AG10803 (cell line): ENCODE measurements around the gene C2CD4D.
"Not testable (repeated sequence)": the region's sequence is repeated elsewhere in the genome, so short reads cannot be mapped to it uniquely, and the experiment has no call there.

Experiments
- DNase-seq: peaks from one replicate; pipeline ENCODE4 v3.0.0; 2010; ENCODE audit warnings: low read depth
- H3K4me3 ChIP-seq: 2 replicates; pipeline ENCODE4 v1.5.1; 2011; ENCODE audit warnings: mild to moderate bottlenecking, low read length, control low read depth
- CTCF ChIP-seq: conservative IDR thresholded peaks from 2 replicates; pipeline ENCODE4 v1.5.1; 2011; ENCODE audit warnings: mild to moderate bottlenecking, low read length, control low read depth, inconsistent platforms

The C2CD4D gene

DNA sequence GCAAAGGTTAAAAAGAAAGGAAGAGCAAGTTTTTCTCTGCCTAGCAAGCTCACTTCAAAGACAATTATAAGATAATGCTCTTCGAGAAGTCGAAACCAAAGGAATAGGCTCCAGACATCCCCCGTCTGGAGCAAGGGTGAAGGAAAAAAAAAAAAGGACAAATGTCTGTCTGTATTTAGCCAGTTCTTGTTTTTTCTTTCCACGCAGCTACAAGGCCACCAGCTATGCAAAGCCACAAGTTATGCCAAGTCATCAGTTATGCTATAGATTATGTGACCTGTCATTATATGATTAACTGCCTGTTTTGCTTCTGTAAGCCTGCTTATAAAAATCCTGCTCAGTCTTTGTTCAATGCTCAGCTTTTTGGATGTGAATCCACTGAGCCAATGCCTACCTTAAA is 16.3 kb upstream of the C2CD4D start:
- TF ChIP-seq CTCF, result no peak
- no peak overlapping the region for H3K4me3 ChIP-seq
- DNase-seq, result no peak

DNA sequence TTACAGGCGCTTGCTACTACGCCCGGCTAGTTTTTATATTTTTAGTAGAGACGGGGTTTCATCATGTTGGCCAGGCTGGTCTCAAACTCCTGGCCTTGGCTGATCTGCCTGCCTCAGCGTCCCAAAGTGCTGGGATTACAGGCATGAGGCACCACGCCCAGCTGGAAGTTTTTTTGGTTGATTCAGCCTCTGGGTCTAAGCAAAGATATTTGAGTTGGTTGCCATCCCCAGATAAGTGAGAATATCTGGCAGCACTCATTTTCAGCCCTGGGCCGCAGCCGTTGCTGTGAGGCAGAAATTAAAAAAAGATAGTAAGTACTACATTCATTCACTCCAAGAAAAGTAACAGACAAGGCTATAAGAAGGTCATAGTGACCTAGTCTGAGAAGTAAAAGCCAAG is 15.9 kb upstream of the C2CD4D start:
- DNase-seq, result peak; percentile 34
- H3K4me3 ChIP-seq, result not testable (repeated sequence)

DNA sequence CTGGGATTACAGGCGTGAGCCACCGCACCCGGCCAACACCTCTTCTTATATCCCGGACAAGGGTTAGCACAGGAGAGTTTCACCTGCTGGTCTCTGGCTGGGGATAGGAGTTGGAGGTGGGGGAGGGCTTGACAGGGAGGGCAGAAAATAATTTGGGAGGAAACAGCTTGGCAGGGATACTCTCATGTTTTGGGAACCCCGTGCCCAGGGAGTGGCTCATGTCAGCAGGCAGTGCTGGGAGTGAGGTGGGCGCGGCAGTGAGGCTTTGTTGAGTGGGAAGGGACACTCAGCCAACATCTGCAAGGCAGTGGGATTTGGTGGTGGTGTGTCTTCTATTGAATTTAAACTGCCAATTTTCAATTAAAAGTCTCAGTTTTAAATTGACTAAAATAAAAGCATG is 15.0 kb upstream of the C2CD4D start:
- DNase-seq, result no peak
- no peak for TF ChIP-seq CTCF
- no peak overlapping the region for H3K4me3 ChIP-seq

- TF ChIP-seq CTCF, result no peak
- no peak within 1 kb of the TSS for H3K4me3 ChIP-seq
- DNase-seq, result no peak
These were observed 13.9 kb upstream of the C2CD4D start, which contains the start of gene THEM5 for GRCh38 chr1:151853411-151853943. Gene THEM5, minus strand, starts transcription at chr1:151853712. Its CDS starts 147 bp downstream, at chr1:151853565.

GRCh38 chr1:151852733-151853132 is 13.1 kb upstream of the C2CD4D start:
- no peak for TF ChIP-seq CTCF
- no peak overlapping the region for H3K4me3 ChIP-seq
- DNase-seq, result no peak

GRCh38 chr1:151851886-151852285 is 12.3 kb upstream of the C2CD4D start:
- DNase-seq, result no peak
- no peak overlapping the region for H3K4me3 ChIP-seq
- TF ChIP-seq CTCF, result no peak

DNA sequence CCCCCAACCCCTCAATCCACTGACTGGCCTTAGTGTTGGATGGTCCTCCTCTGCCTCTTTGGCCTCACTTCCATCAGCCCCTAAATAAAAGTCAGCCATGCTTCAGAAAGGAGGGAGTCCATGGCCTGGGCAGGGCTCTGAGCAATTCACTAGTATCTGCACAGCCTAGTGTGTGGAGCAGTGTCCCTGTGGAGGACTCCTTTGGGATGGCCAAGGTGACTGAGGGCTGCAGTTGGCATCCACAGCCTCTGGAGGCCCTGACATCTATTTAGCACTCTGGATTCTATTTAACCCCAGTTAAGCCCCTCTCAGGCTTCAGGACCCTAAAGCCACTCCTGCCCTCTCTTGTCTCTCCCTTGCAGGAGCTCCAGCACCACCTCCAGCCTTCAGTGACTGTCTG is 10.3 kb upstream of the C2CD4D start:
- no peak for DNase-seq
- no peak for TF ChIP-seq CTCF

GRCh38 chr1:151849126-151849525 is 9.5 kb upstream of the C2CD4D start:
- no peak overlapping the region for H3K4me3 ChIP-seq
- no peak for TF ChIP-seq CTCF
- peak; percentile 21 for DNase-seq

More for the DNA sequence above, 10.3 kb upstream of the C2CD4D start:
- no peak overlapping the region for H3K4me3 ChIP-seq
